Measurements from ENCODE around the gene SSTR4. TPM values are rescaled to one million over a fixed set of nuclear protein-coding genes. Genes with fewer than 3 reads are reported as not detected.

The SSTR4 gene
- total and polyA plus RNA-seq, 4 donors, result not detected

DNA sequence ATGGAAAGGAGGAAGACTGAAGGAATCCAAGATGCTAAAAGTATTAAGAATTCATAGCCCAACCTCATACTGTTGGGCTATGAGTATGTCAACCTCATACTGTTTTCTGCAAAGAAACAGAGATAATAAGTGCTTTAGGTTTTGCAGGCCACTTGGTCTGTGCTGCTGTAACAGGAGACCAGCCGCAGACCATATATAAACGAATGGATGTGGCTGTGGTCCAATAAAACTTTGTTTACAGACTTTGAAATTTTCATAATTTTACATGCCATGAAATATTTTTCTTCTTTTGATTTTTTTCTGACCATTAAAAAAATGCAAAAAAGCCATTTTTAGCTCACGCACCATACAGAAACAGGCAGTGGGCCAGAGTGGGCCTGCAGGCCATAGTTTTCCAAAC is 28.1 kb downstream of the SSTR4 start:
- no peak overlapping the region for H3K4me3 ChIP-seq (ENCODE audit: low read depth in 1 of 3, low read length in 3 of 3)
- no peaks in the 10 kb centered on the region for H3K4me1 ChIP-seq (ENCODE audit: control insufficient read depth in 4 of 4, insufficient read depth in 4 of 4, low read length in 3 of 4)
- WGBS, result 81% methylated on average over 3 of the region's 3 CpGs
- H3K9me3 ChIP-seq (ENCODE audit: control insufficient read depth in 4 of 4, low read length in 3 of 4), result no peaks in the 10 kb centered on the region
- H3K36me3 ChIP-seq (ENCODE audit: control insufficient read depth in 4 of 4, insufficient read depth in 3 of 4, low read depth in 1 of 4, low read length in 3 of 4), result no peaks in the 10 kb centered on the region
- no peak overlapping the region for H3K9ac ChIP-seq (ENCODE audit: low read depth in 1 of 2, low read length in 2 of 2)
- peaks cover 0 to 2% (median 0%) of the 10 kb centered on the region in 4 donors for H3K27me3 ChIP-seq (ENCODE audit: control insufficient read depth in 4 of 4, insufficient read depth in 4 of 4, low read length in 3 of 4)
- no peak for DNase-seq (ENCODE audit: low spot score)
- H3K27ac ChIP-seq (ENCODE audit: low read depth in 1 of 2, low read length in 2 of 2), result no peak overlapping the region
- TF ChIP-seq, protein P1, sequence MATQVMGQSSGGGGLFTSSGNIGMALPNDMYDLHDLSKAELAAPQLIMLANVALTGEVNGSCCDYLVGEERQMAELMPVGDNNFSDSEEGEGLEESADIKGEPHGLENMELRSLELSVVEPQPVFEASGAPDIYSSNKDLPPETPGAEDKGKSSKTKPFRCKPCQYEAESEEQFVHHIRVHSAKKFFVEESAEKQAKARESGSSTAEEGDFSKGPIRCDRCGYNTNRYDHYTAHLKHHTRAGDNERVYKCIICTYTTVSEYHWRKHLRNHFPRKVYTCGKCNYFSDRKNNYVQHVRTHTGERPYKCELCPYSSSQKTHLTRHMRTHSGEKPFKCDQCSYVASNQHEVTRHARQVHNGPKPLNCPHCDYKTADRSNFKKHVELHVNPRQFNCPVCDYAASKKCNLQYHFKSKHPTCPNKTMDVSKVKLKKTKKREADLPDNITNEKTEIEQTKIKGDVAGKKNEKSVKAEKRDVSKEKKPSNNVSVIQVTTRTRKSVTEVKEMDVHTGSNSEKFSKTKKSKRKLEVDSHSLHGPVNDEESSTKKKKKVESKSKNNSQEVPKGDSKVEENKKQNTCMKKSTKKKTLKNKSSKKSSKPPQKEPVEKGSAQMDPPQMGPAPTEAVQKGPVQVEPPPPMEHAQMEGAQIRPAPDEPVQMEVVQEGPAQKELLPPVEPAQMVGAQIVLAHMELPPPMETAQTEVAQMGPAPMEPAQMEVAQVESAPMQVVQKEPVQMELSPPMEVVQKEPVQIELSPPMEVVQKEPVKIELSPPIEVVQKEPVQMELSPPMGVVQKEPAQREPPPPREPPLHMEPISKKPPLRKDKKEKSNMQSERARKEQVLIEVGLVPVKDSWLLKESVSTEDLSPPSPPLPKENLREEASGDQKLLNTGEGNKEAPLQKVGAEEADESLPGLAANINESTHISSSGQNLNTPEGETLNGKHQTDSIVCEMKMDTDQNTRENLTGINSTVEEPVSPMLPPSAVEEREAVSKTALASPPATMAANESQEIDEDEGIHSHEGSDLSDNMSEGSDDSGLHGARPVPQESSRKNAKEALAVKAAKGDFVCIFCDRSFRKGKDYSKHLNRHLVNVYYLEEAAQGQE (IDR thresholded peaks at IDR 0.05), result no peak
- TF ChIP-seq JUND (IDR thresholded peaks at IDR 0.05) (no peak), YY1 (IDR thresholded peaks at IDR 0.05) (no peak), RXRA (IDR thresholded peaks at IDR 0.05) (no peak), TAF1 (conservative IDR thresholded peaks at IDR 0.05) (no peak), HNF4A (conservative IDR thresholded peaks at IDR 0.05) (no peak), CTCF (IDR thresholded peaks at IDR 0.05; ENCODE audit: low read depth, low read length, missing input control) (no peak), GABPA (IDR thresholded peaks at IDR 0.05 in 1 of 2, conservative IDR thresholded peaks at IDR 0.05 in 1 of 2) (no peak), FOXA1 (IDR thresholded peaks at IDR 0.05) (no peak), NR2F2 (IDR thresholded peaks at IDR 0.05) (no peak), RAD21 (IDR thresholded peaks at IDR 0.05) (no peak), FOXA2 (IDR thresholded peaks at IDR 0.05) (no peak), EGR1 (IDR thresholded peaks at IDR 0.05; ENCODE audit: low read depth in 2 of 2) (no peak), SP1 (IDR thresholded peaks at IDR 0.05) (no peak), MAX (IDR thresholded peaks at IDR 0.05) (no peak), HNF4G (IDR thresholded peaks at IDR 0.05) (no peak)
- TF ChIP-seq, protein P2, sequence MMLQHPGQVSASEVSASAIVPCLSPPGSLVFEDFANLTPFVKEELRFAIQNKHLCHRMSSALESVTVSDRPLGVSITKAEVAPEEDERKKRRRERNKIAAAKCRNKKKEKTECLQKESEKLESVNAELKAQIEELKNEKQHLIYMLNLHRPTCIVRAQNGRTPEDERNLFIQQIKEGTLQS (IDR thresholded peaks at IDR 0.05), result no peak
- TF ChIP-seq, protein P3, sequence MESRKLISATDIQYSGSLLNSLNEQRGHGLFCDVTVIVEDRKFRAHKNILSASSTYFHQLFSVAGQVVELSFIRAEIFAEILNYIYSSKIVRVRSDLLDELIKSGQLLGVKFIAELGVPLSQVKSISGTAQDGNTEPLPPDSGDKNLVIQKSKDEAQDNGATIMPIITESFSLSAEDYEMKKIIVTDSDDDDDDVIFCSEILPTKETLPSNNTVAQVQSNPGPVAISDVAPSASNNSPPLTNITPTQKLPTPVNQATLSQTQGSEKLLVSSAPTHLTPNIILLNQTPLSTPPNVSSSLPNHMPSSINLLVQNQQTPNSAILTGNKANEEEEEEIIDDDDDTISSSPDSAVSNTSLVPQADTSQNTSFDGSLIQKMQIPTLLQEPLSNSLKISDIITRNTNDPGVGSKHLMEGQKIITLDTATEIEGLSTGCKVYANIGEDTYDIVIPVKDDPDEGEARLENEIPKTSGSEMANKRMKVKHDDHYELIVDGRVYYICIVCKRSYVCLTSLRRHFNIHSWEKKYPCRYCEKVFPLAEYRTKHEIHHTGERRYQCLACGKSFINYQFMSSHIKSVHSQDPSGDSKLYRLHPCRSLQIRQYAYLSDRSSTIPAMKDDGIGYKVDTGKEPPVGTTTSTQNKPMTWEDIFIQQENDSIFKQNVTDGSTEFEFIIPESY (IDR thresholded peaks at IDR 0.05), result no peak

Measured in liver (tissue), 9 donors.